ENCODE results near the gene CELSR2. TPM values are rescaled to one million over a fixed set of nuclear protein-coding genes. Genes with fewer than 3 reads are reported as not detected.

Gene CELSR2
- total RNA-seq, 4 donors from 2014 or later, result 14.0 to 16.7 (median 16.3) TPM

GRCh38 chr1:109252893-109253802, 3.8 kb downstream of the CELSR2 start:
- DNase-seq (ENCODE audit: low spot score in 2 of 2), result no peak
- H3K4me3 ChIP-seq, result peak overlapping the region in 2 of 4 donors; percentile 1 to 30
- peaks cover 0 to 12% (median 0%) of the 10 kb centered on the region in 3 donors for H3K36me3 ChIP-seq
- no peaks in the 10 kb centered on the region for H3K9me3 ChIP-seq
- H3K27me3 ChIP-seq, result no peaks in the 10 kb centered on the region
- WGBS, 2 donors, result 57 to 75% methylated on average over 16 to 33 of the region's 33 CpGs
- peaks cover 0 to 68% (median 27%) of the 10 kb centered on the region in 4 donors for H3K4me1 ChIP-seq
- peak; percentile 33 to 42 for TF ChIP-seq POLR2A (IDR thresholded peaks at IDR 0.05)
- TF ChIP-seq EP300 (IDR thresholded peaks at IDR 0.05), result peak in 1 of 2 donors; percentile 50
- TF ChIP-seq CTCF (IDR thresholded peaks at IDR 0.05), result peak in 2 of 5 experiments; percentile 19 to 24
- peak overlapping the region; percentile 65 to 93 (median 80) for H3K27ac ChIP-seq

GRCh38 chr1:109253803-109254620, 4.7 kb downstream of the CELSR2 start:
- no peak for DNase-seq (ENCODE audit: low spot score in 2 of 2)
- Histone ChIP-seq H3K27ac (peak overlapping the region; percentile 65 to 93 (median 80)), H3K27me3 (no peaks in the 10 kb centered on the region), H3K9me3 (no peaks in the 10 kb centered on the region), H3K4me1 (peaks cover 0 to 60% (median 24%) of the 10 kb centered on the region in 4 donors), H3K36me3 (peaks cover 0 to 19% (median 0%) of the 10 kb centered on the region in 3 donors), H3K4me3 (peak overlapping the region in 2 of 4 donors; percentile 1 to 30)
- TF ChIP-seq POLR2A (IDR thresholded peaks at IDR 0.05) (no peak), EP300 (IDR thresholded peaks at IDR 0.05) (no peak), CTCF (IDR thresholded peaks at IDR 0.05) (no peak)
- WGBS, 2 donors, result 15 to 18% methylated on average over 8 to 9 of the region's 9 CpGs

- peak overlapping the region; percentile 65 to 93 (median 80) for H3K27ac ChIP-seq
- peaks cover 0 to 25% (median 0%) of the 10 kb centered on the region in 3 donors for H3K36me3 ChIP-seq
- no peak for DNase-seq (ENCODE audit: low spot score in 2 of 2)
- H3K27me3 ChIP-seq, result no peaks in the 10 kb centered on the region
- 28 to 70% methylated on average over 4 to 6 of the region's 7 CpGs for WGBS, 2 donors
- no peaks in the 10 kb centered on the region for H3K9me3 ChIP-seq
- peaks cover 0 to 57% (median 22%) of the 10 kb centered on the region in 4 donors for H3K4me1 ChIP-seq
- TF ChIP-seq CTCF (IDR thresholded peaks at IDR 0.05) (no peak), EP300 (IDR thresholded peaks at IDR 0.05) (no peak), POLR2A (IDR thresholded peaks at IDR 0.05) (no peak)
- peak overlapping the region in 2 of 4 donors; percentile 15 to 30 for H3K4me3 ChIP-seq
Measured at GRCh38 chr1:109254621-109255096, 5.3 kb downstream of the CELSR2 start.

GRCh38 chr1:109255097-109255651, 5.8 kb downstream of the CELSR2 start:
- Histone ChIP-seq H3K4me3 (peak overlapping the region in 2 of 4 donors; percentile 15 to 30), H3K27me3 (no peaks in the 10 kb centered on the region), H3K9me3 (no peaks in the 10 kb centered on the region), H3K27ac (peak overlapping the region; percentile 65 to 93 (median 80)), H3K36me3 (peaks cover 0 to 28% (median 0%) of the 10 kb centered on the region in 3 donors), H3K4me1 (peaks cover 0 to 55% (median 21%) of the 10 kb centered on the region in 4 donors)
- peak in 1 of 2 donors; percentile 44 for TF ChIP-seq EP300 (IDR thresholded peaks at IDR 0.05)
- no peak for TF ChIP-seq POLR2A (IDR thresholded peaks at IDR 0.05)
- no peak for DNase-seq (ENCODE audit: low spot score in 2 of 2)
- 26 to 32% methylated on average over 15 of the region's 15 CpGs for WGBS, 2 donors

GRCh38 chr1:109255678-109256077, 6.3 kb downstream of the CELSR2 start:
- Histone ChIP-seq H3K27me3 (no peaks in the 10 kb centered on the region), H3K4me3 (no peak overlapping the region), H3K9me3 (no peaks in the 10 kb centered on the region), H3K36me3 (peaks cover 0 to 30% (median 0%) of the 10 kb centered on the region in 3 donors), H3K4me1 (peaks cover 0 to 51% (median 18%) of the 10 kb centered on the region in 4 donors), H3K27ac (peak overlapping the region; percentile 0 to 93 (median 80))
- no peak for TF ChIP-seq POLR2A (IDR thresholded peaks at IDR 0.05)
- TF ChIP-seq EP300 (IDR thresholded peaks at IDR 0.05), result no peak
- TF ChIP-seq CTCF (IDR thresholded peaks at IDR 0.05), result no peak
- DNase-seq (ENCODE audit: low spot score in 2 of 2), result no peak
- 85 to 88% methylated on average over 5 of the region's 5 CpGs for WGBS, 2 donors
